Urinary bladder (tissue), 4 donors: ENCODE measurements around the gene ABLIM3. TPM values are rescaled to one million over a fixed set of nuclear protein-coding genes. Genes with fewer than 3 reads are reported as not detected.

ENCODE experiments used
- DNase-seq: peaks from one replicate; pipeline ENCODE4 v3.0.0-alpha.2; 2015; ENCODE audit errors: extremely low spot score
- H3K27ac ChIP-seq: one replicate; pipeline ENCODE4 v1.5.1; 2013; ENCODE audit warnings: low read depth, mild to moderate bottlenecking, moderate library complexity
- H3K36me3 ChIP-seq: one replicate; pipeline ENCODE4 v1.6.1; 2013; ENCODE audit warnings: mild to moderate bottlenecking, moderate library complexity; ENCODE audit not compliant: insufficient read depth
- H3K4me1 ChIP-seq: one replicate; pipeline ENCODE4 v1.6.1; 2013; ENCODE audit warnings: mild to moderate bottlenecking, moderate library complexity; ENCODE audit not compliant: insufficient read depth
- H3K4me3 ChIP-seq: one replicate; pipeline ENCODE4 v1.5.1; 2013; ENCODE audit warnings: low read depth, low read length
- WGBS: extraction: QIAGEN DNeasy Blood & Tissue Kit; methylation state at CpG from one replicate; pipeline ENCODE4 v1.1.7; 2013; 5-methylcytosine and 5-hydroxymethylcytosine counted together
- polyA plus RNA-seq: library from polyadenylated mRNA; stranded (reverse); fragments of 200-250 nt; gene quantifications from one replicate; pipeline ENCODE4 v1.2.3, GENCODE V29; 2013
- total RNA-seq: library from RNA; depleted of rRNA; stranded (reverse); fragments of >200 nt; gene quantifications from one replicate; pipeline ENCODE4 v1.2.3, GENCODE V29; 2014
- donor health status: healthy with polysubstance abuse.
- donor health status: healthy.

ABLIM3 gene
- total and polyA plus RNA-seq, 2 donors: 9.8 to 14.4 TPM

- WGBS: 84% methylated on average over 4 of the region's 4 CpGs
- H3K4me1 ChIP-seq: peaks cover 3% of the 10 kb centered on the region
These were observed 15.3 kb downstream of the ABLIM3 start for GRCh38 chr5:149156435-149157083.

GRCh38 chr5:149157330-149157729 is 16.0 kb downstream of the ABLIM3 start:
- no peak overlapping the region for H3K27ac ChIP-seq
- no peaks in the 10 kb centered on the region for H3K36me3 ChIP-seq
- peaks cover 3% of the 10 kb centered on the region for H3K4me1 ChIP-seq
- DNase-seq: no peak
- WGBS: 84% methylated on average over 2 of the region's 2 CpGs
- no peak overlapping the region for H3K4me3 ChIP-seq

More at GRCh38 chr5:149156435-149157083, 15.3 kb downstream of the ABLIM3 start:
- Histone ChIP-seq H3K27ac (no peak overlapping the region), H3K4me3 (no peak overlapping the region), H3K36me3 (no peaks in the 10 kb centered on the region)
- no peak for DNase-seq

GRCh38 chr5:149160291-149160787 is 19.0 kb downstream of the ABLIM3 start:
- Histone ChIP-seq H3K27ac (no peak overlapping the region), H3K4me3 (no peak overlapping the region), H3K36me3 (no peaks in the 10 kb centered on the region), H3K4me1 (peaks cover 1% of the 10 kb centered on the region)
- WGBS: 81% methylated on average over 3 of the region's 3 CpGs
- DNase-seq: no peak

GRCh38 chr5:149161026-149161687 is 19.9 kb downstream of the ABLIM3 start:
- 79% methylated on average over 9 of the region's 9 CpGs for WGBS
- Histone ChIP-seq H3K36me3 (no peaks in the 10 kb centered on the region), H3K4me3 (no peak overlapping the region), H3K27ac (no peak overlapping the region), H3K4me1 (peaks cover 1% of the 10 kb centered on the region)
- no peak for DNase-seq

- DNase-seq: no peak
- Histone ChIP-seq H3K4me3 (no peak overlapping the region), H3K36me3 (no peaks in the 10 kb centered on the region), H3K27ac (no peak overlapping the region), H3K4me1 (peaks cover 1% of the 10 kb centered on the region)
- WGBS: 94% methylated on average over 5 of the region's 5 CpGs
These were observed 20.6 kb downstream of the ABLIM3 start for GRCh38 chr5:149161850-149162249.

GRCh38 chr5:149162401-149163084 is 21.2 kb downstream of the ABLIM3 start:
- no peaks in the 10 kb centered on the region for H3K36me3 ChIP-seq
- no peak overlapping the region for H3K27ac ChIP-seq
- 78% methylated on average over 9 of the region's 9 CpGs for WGBS
- H3K4me1 ChIP-seq: peaks cover 1% of the 10 kb centered on the region
- no peak for DNase-seq
- H3K4me3 ChIP-seq: no peak overlapping the region

GRCh38 chr5:149164731-149165130 is 23.4 kb downstream of the ABLIM3 start:
- no peak overlapping the region for H3K27ac ChIP-seq
- H3K4me3 ChIP-seq: no peak overlapping the region
- no peaks in the 10 kb centered on the region for H3K36me3 ChIP-seq
- H3K4me1 ChIP-seq: peaks cover 1% of the 10 kb centered on the region
- 83% methylated on average over 1 of the region's 1 CpG for WGBS
- DNase-seq: no peak

- peaks cover 1% of the 10 kb centered on the region for H3K4me1 ChIP-seq
- H3K4me3 ChIP-seq: no peak overlapping the region
- DNase-seq: no peak
- no peaks in the 10 kb centered on the region for H3K36me3 ChIP-seq
- no peak overlapping the region for H3K27ac ChIP-seq
These were observed 24.8 kb downstream of the ABLIM3 start for GRCh38 chr5:149166128-149166527.

- Histone ChIP-seq H3K27ac (no peak overlapping the region), H3K4me1 (no peaks in the 10 kb centered on the region), H3K36me3 (no peaks in the 10 kb centered on the region), H3K4me3 (no peak overlapping the region)
- DNase-seq: no peak
These were observed 25.4 kb downstream of the ABLIM3 start for GRCh38 chr5:149166591-149167100.

- no peak for DNase-seq
- Histone ChIP-seq H3K4me1 (peaks cover 2% of the 10 kb centered on the region), H3K4me3 (no peak overlapping the region), H3K27ac (no peak overlapping the region), H3K36me3 (no peaks in the 10 kb centered on the region)
- 95% methylated on average over 4 of the region's 4 CpGs for WGBS
These were observed 27.1 kb downstream of the ABLIM3 start for GRCh38 chr5:149168276-149168906.

GRCh38 chr5:149170299-149170698 is 29.0 kb downstream of the ABLIM3 start:
- 80% methylated on average over 3 of the region's 3 CpGs for WGBS
- Histone ChIP-seq H3K27ac (no peak overlapping the region), H3K4me3 (no peak overlapping the region), H3K4me1 (peaks cover 2% of the 10 kb centered on the region), H3K36me3 (no peaks in the 10 kb centered on the region)
- DNase-seq: no peak

- Histone ChIP-seq H3K4me3 (no peak overlapping the region), H3K27ac (no peak overlapping the region), H3K36me3 (no peaks in the 10 kb centered on the region), H3K4me1 (peaks cover 2% of the 10 kb centered on the region)
- WGBS: 69% methylated on average over 4 of the region's 4 CpGs
- no peak for DNase-seq
These were observed 31.0 kb downstream of the ABLIM3 start for GRCh38 chr5:149172261-149172660.

- DNase-seq: no peak
- Histone ChIP-seq H3K4me3 (no peak overlapping the region), H3K4me1 (peaks cover 2% of the 10 kb centered on the region), H3K27ac (no peak overlapping the region), H3K36me3 (no peaks in the 10 kb centered on the region)
- 86% methylated on average over 6 of the region's 6 CpGs for WGBS
These were observed 31.6 kb downstream of the ABLIM3 start for GRCh38 chr5:149172709-149173505.
